Neural cell (in vitro differentiated cells): ENCODE measurements around the gene CCDC175. TPM values are rescaled to one million over a fixed set of nuclear protein-coding genes. Genes with fewer than 3 reads are reported as not detected.

Source experiments
- H2AFZ ChIP-seq: fragments of 200-600, 300-800 bp; sonication (generic), shearing (Covaris generic); 2 replicates; pipeline ENCODE4 v1.6.0; 2014; ENCODE audit warnings: low read depth, mild to moderate bottlenecking, antibody characterized with exemption, low read length, moderate library complexity
- H3F3A ChIP-seq: fragments of 200-600 bp; shearing (Covaris generic); 2 replicates; pipeline ENCODE4 v1.6.1; 2016; ENCODE audit warnings: mild to moderate bottlenecking, moderate library complexity, mixed read lengths, antibody characterized with exemption, low read length; ENCODE audit not compliant: insufficient read depth, poor library complexity, severe bottlenecking
- H3K27ac ChIP-seq: fragments of 200-600, 300-800 bp; sonication (generic), shearing (Covaris generic); 2 replicates; pipeline ENCODE4 v1.5.1; 2014; ENCODE audit warnings: mild to moderate bottlenecking, low read length, moderate library complexity
- H3K27me3 ChIP-seq: fragments of 300-800, 200-600 bp; sonication (generic), shearing (Covaris generic); 2 replicates; pipeline ENCODE4 v1.6.0; 2014; ENCODE audit warnings: mild to moderate bottlenecking, low read depth, low read length, moderate library complexity; ENCODE audit not compliant: insufficient read depth
- H3K36me3 ChIP-seq: fragments of 300-800, 200-600 bp; sonication (generic), shearing (Covaris generic); 2 replicates; pipeline ENCODE4 v1.5.1; 2014; ENCODE audit warnings: mild to moderate bottlenecking, antibody characterized with exemption, low read length, moderate library complexity; ENCODE audit not compliant: insufficient read depth
- H3K4me2 ChIP-seq: fragments of 300-800, 200-600 bp; sonication (generic), shearing (Covaris generic); 2 replicates; pipeline ENCODE4 v1.6.0; 2014; ENCODE audit warnings: mild to moderate bottlenecking, low read length
- H3K4me3 ChIP-seq: fragments of 300-800, 200-600 bp; sonication (generic), shearing (Covaris generic); 2 replicates; pipeline ENCODE4 v1.5.1; 2014; ENCODE audit warnings: mild to moderate bottlenecking, low read length, moderate library complexity
- H3K79me2 ChIP-seq: fragments of 200-600 bp; shearing (Covaris generic); replicated peaks from 2 replicates; pipeline ENCODE4 v1.6.0; 2014; ENCODE audit warnings: mild to moderate bottlenecking, low read length, moderate library complexity; ENCODE audit not compliant: insufficient read depth
- H3K9ac ChIP-seq: fragments of 300-800, 200-600 bp; sonication (generic), shearing (Covaris generic); 2 replicates; pipeline ENCODE4 v1.6.1; 2016; ENCODE audit warnings: mild to moderate bottlenecking, low read length, mixed read lengths
- H3K9me2 ChIP-seq: fragments of 200-600 bp; shearing (Covaris generic); 2 replicates; pipeline ENCODE4 v1.6.1; 2016; ENCODE audit warnings: mild to moderate bottlenecking, low read length, mixed read lengths; ENCODE audit not compliant: insufficient read depth
- H3K9me3 ChIP-seq: fragments of 200-600, 300-800 bp; sonication (generic), shearing (Covaris generic); 2 replicates; pipeline ENCODE4 v1.6.1; 2016; ENCODE audit warnings: mild to moderate bottlenecking, mixed run types, low read length, moderate library complexity, mixed read lengths
- H4K20me1 ChIP-seq: fragments of 200-600 bp; shearing (Covaris generic); 2 replicates; pipeline ENCODE4 v1.6.1; 2016; ENCODE audit warnings: mild to moderate bottlenecking, mixed run types; ENCODE audit not compliant: insufficient read depth
- EP300 ChIP-seq: fragments of 450-650 bp; conservative IDR thresholded peaks from 2 replicates; pipeline ENCODE4 v1.6.1; 2014; ENCODE audit warnings: antibody characterized with exemption, mild to moderate bottlenecking, moderate library complexity; ENCODE audit not compliant: poor library complexity, severe bottlenecking
- EZH2 ChIP-seq: fragments of 200-600, 300-800 bp; shearing (Covaris generic), sonication (generic); IDR thresholded peaks from 2 replicates; pipeline ENCODE4 v1.6.1; 2014; ENCODE audit warnings: antibody characterized with exemption, low read length, borderline replicate concordance, mild to moderate bottlenecking; ENCODE audit not compliant: insufficient read depth, poor library complexity, severe bottlenecking
- MXI1 ChIP-seq: fragments of 450-650 bp; conservative IDR thresholded peaks from 2 replicates; pipeline ENCODE4 v1.6.1; 2014; ENCODE audit warnings: antibody characterized with exemption, mild to moderate bottlenecking; ENCODE audit not compliant: poor library complexity, severe bottlenecking
- POLR2AphosphoS5 ChIP-seq: IDR thresholded peaks from 2 replicates; pipeline ENCODE4 v1.6.1; 2012
- RAD21 ChIP-seq: fragments of 450-650 bp; conservative IDR thresholded peaks from 2 replicates; pipeline ENCODE4 v1.6.1; 2014; ENCODE audit warnings: antibody characterized with exemption, mild to moderate bottlenecking, moderate library complexity
- REST ChIP-seq: IDR thresholded peaks from 2 replicates; pipeline ENCODE4 v1.6.1; 2012; ENCODE audit warnings: borderline replicate concordance
- SMC3 ChIP-seq: fragments of 450-650 bp; conservative IDR thresholded peaks from 2 replicates; pipeline ENCODE4 v1.6.1; 2014; ENCODE audit warnings: antibody characterized with exemption, mild to moderate bottlenecking, moderate library complexity; ENCODE audit not compliant: poor library complexity
- TAF1 ChIP-seq: IDR thresholded peaks from 2 replicates; pipeline ENCODE4 v1.6.1; 2012; ENCODE audit warnings: low read depth
- polyA plus RNA-seq: library from polyadenylated mRNA; depleted of rRNA; stranded (reverse); fragments of >200 nt; gene quantifications from 2 replicates; pipeline ENCODE4 v1.2.3, GENCODE V29; 2014
- TF ChIP-seq, protein P1 (sequence below): fragments of 450-650 bp; IDR thresholded peaks from 2 replicates; pipeline ENCODE4 v1.5.1; 2014; ENCODE audit warnings: antibody characterized with exemption, mild to moderate bottlenecking, moderate library complexity; ENCODE audit not compliant: poor library complexity, severe bottlenecking

CCDC175 gene
- polyA plus RNA-seq, 1 donor from 2014 or later, result 0.11 TPM

GRCh38 chr14:59537476-59537875 is 39.1 kb downstream of the CCDC175 start:
- Histone ChIP-seq H3F3A (no peaks in the 10 kb centered on the region), H3K9me3 (no peaks in the 10 kb centered on the region), H3K9ac (no peak overlapping the region), H3K27me3 (no peaks in the 10 kb centered on the region), H2AFZ (no peak overlapping the region), H3K36me3 (no peaks in the 10 kb centered on the region), H3K27ac (no peak overlapping the region), H3K4me2 (no peak overlapping the region), H4K20me1 (no peaks in the 10 kb centered on the region), H3K79me2 (no peaks in the 10 kb centered on the region), H3K9me2 (no peaks in the 10 kb centered on the region), H3K4me3 (no peak overlapping the region)
- no peak for TF ChIP-seq EP300
- TF ChIP-seq TAF1, result no peak
- TF ChIP-seq, protein P1, sequence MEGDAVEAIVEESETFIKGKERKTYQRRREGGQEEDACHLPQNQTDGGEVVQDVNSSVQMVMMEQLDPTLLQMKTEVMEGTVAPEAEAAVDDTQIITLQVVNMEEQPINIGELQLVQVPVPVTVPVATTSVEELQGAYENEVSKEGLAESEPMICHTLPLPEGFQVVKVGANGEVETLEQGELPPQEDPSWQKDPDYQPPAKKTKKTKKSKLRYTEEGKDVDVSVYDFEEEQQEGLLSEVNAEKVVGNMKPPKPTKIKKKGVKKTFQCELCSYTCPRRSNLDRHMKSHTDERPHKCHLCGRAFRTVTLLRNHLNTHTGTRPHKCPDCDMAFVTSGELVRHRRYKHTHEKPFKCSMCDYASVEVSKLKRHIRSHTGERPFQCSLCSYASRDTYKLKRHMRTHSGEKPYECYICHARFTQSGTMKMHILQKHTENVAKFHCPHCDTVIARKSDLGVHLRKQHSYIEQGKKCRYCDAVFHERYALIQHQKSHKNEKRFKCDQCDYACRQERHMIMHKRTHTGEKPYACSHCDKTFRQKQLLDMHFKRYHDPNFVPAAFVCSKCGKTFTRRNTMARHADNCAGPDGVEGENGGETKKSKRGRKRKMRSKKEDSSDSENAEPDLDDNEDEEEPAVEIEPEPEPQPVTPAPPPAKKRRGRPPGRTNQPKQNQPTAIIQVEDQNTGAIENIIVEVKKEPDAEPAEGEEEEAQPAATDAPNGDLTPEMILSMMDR, result no peak
- TF ChIP-seq SMC3, result no peak
- no peak for TF ChIP-seq POLR2AphosphoS5
- TF ChIP-seq RAD21, result no peak
- no peak for TF ChIP-seq EZH2
- no peak for TF ChIP-seq REST
- no peak for TF ChIP-seq MXI1

GRCh38 chr14:59534361-59534987 is 42.1 kb downstream of the CCDC175 start:
- no peaks in the 10 kb centered on the region for H3K9me3 ChIP-seq
- H3F3A ChIP-seq, result no peaks in the 10 kb centered on the region
- H4K20me1 ChIP-seq, result no peaks in the 10 kb centered on the region
- no peak overlapping the region for H3K4me3 ChIP-seq
- H3K36me3 ChIP-seq, result no peaks in the 10 kb centered on the region
- no peaks in the 10 kb centered on the region for H3K79me2 ChIP-seq
- no peak for TF ChIP-seq TAF1
- TF ChIP-seq EZH2, result no peak
- no peak for TF ChIP-seq POLR2AphosphoS5
- TF ChIP-seq REST, result no peak
- TF ChIP-seq SMC3, result no peak
- TF ChIP-seq MXI1, result no peak
- no peak for TF ChIP-seq RAD21
- no peak overlapping the region for H3K27ac ChIP-seq
- no peaks in the 10 kb centered on the region for H3K9me2 ChIP-seq
- no peaks in the 10 kb centered on the region for H3K27me3 ChIP-seq
- no peak overlapping the region for H3K9ac ChIP-seq
- no peak overlapping the region for H2AFZ ChIP-seq
- no peak overlapping the region for H3K4me2 ChIP-seq
